Fibroblast of upper back skin (primary cell): ENCODE measurements around the gene SNW1.
A peak's percentile ranks its signal among the peaks of the same experiment; 100 is the strongest.
"Not testable (repeated sequence)": the region's sequence is repeated elsewhere in the genome, so short reads cannot be mapped to it uniquely, and the experiment has no call there.

Experiments used
- DNase-seq: peaks from one replicate; pipeline ENCODE4 v3.0.0-alpha.2; 2013

The SNW1 gene

DNA sequence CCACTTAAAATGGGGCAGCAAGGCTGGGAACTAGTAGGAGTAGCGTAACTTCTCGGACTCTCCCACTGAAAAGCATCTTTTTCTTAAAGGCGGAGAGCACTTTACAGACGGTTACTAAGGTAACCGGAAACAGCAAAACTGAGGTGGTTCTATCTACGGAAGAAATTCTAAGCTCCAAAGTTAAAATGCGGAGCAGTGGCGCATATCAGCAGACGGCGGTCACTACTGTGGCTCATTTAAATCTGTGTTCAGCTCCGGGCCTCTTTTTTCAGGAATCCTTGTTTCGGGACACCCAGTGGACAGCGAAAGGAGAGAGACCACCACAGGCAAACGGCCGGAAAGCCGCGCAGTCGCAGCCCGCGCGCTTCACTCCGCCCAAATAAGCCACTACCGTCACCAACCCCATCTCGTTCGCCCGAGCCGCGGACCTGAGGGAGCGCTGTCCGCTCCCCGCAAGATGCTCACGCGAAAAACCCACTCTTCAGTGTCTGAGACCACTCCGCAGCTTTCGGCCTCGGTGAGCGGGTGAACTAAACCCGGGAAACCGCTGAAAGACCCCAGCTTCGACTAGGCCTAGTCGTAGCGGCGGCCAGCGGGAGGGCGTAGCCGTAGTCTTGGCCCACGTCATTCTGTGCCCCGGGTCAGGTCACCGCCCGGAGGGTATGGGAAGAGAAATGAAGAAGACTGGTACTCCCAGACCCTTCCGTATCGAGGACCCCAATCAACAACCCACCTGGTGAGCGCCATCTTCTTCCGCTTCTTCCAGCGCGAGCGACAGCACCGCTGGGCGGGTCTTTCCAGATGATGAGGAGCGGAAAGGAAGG, at the start of gene SNW1:
Gene SNW1, minus strand, starts transcription at position 776 of the 824 bp plus-strand sequence. Its CDS starts 29 bp downstream, at position 747.
- DNase-seq, result peak; percentile 93

DNA sequence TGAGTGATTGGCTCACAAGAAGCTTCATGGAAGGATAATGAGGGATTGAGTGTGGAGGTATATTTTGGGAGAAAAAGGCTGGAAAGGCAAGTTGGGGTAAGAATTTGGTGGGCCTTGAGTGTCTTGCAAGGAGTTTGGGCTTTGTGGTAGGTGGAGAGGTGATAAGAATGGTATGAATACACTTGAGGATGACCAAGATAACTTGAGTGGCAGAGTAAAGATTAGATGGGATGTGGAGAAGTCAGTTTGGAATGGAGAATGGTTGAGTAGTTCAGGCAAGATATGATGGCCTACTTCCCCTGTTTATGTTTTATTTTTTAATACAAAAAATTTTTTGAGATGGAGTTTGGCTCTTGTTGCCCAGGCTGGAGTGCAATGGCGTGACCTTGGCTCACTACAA, 48.1 kb upstream of the SNW1 start:
- DNase-seq, result no peak

DNA sequence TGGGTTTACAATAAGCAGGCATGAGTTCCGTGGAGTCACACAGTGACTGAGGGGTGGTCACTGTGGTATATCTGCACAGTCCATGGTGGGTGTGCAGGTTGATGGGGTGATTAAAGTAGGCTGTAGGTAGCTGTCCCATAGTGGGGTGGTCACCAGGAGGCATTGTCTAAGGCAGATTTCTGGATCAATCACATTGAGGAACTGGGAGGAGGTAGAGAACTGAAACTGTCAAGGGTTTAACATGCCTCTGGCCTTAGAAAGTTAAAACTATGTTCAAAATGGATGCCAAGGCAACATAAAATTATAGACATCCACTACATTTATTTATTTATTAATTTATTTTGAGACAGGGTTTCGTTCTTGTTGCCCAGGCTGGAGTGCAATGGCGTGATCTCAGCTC, 47.3 kb upstream of the SNW1 start:
- no peak for DNase-seq

DNA sequence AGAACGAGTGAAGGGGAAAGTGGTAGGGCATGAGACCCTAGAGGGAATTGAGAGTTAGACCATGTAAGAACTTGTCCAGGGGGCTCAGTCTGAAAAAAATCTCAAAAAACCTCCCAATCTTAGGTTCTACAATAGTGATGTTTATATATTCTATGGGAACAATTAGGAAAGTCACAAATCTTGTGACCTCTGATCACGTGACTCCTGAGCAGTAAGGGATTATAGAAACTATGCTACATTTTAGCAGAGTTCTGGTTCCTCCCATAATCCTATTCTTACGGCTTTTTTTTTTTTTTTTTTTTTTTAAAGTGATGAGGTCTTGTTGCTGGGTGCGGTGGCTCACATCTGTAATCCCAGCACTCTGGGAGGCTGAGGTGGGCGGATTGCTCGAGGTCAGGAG, 44.8 kb upstream of the SNW1 start:
- no peak for DNase-seq

DNA sequence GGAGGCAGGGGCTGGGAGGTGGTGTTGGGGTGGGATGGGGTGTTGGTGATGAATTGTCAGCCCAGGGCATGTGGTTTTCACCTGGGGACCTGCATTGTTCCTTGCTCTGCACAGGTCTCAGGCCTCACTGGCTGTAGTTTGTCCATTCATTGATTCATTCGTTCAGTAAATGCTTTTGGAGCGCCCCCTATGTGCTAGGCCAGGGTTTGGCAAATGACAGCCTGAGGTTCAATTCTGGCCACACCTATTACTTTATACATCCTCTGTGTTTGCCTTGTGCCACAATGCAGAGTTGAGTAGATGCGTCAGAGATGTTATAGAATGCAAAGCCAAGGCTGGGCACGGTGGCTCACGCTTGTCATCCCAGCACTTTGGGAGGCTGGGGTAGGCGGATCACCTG, 43.6 kb upstream of the SNW1 start:
- no peak for DNase-seq

DNA sequence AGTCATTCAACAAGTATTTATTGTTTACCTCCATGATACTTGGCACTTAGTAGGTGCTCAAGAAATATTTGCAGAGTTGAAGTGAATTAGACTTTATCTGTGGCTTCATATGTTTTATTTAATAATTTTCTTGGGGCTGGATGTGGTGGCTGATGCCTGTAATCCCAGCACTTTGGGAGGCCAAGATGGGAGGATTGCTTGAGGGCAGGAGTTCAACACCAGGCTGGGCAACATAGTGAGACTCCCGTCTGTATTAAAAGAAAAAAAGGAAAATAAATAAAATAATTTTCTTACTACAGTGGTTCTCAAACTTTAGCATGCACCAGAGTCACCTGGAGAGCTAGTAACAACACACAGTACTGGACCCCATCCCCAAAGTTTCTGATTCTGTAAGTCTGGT, 39.9 kb upstream of the SNW1 start:
- DNase-seq, result no peak

DNA sequence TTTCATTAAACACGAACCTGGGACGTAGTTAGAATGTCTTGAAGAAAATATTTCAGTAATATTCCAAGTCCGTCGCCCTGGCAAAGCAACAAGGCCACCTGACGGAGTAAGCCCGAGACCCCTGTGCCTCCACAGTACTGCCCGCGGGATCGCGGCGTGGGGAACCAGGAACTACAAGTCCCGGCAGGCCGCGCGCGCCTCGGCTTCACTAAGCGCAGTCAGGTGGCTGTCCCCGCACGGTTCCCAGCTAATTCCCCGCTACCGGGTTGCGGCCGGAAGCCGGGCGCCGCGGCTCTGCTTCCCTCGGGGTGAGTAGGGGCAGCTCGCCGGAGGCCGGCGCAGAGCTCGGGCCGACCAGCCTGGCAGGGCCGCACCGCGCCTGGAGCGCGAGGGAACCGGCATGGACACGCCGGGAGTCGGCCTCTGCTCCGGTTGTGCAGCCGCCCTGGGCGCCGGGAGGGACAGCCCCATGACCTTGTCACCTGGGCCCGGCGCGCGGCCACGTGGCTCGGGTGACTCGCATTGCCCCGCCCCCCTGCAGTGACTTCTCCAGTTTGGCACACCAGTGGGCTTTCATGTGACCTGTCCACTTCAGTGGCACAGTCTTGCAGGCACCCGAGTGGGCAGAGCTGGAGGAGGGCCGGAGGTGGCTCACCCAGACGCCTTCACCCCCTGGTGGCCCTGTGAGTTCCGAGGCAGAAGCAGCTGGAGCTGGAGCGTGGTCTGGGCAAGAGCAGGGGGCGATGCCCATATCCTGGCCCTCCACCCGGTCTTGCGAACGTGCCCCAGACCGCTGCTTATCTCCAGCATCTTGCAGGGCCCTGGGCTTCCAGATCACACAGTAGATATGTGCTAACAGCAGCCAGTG, 39.1 kb upstream of the SNW1 start, which contains the start of gene ADCK1:
Gene ADCK1, plus strand, starts transcription at position 247 of the 868 bp plus-strand sequence. CDS start 18,870 bp downstream, outside the sequence.
- DNase-seq, result peak; percentile 68

DNA sequence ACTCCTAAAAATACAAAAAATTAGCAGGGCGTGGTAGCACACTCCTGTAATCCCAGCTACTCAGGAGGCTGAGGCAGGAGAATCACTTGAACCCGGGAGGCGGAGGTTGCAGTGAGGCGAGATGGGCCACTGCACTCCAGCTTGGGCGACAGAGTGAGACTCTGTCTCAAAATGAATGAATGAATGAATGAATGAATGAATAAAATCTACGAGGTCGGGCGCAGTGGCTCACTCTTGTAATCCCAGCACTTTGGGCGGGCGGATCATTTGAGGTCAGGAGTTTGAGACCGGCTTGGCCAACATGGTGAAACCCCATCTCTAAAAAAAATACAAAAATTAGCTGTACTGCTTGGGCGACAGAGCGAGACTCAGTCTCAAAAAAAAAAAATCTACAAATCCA, 38.5 kb upstream of the SNW1 start:
- DNase-seq, result not testable (repeated sequence)

DNA sequence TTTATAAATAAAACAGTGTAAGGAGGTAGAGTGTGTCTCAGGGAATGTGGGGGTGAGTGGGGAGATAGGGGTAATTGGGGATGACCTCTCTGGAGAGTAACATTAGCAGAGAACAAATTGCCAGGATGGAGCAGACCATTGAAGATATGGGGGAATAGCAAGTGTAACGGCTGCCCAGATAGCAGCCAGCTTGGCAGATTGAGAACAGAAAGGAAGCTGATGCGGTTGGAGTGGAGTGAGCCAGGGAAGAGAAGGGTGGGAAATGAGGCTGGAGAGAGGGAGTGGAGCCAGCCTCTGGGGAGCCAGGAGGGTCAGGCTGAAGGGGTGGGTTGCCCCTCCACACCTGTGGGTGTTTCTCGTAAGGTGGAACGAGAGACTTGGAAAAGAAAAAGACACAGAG, 33.4 kb upstream of the SNW1 start:
- no peak for DNase-seq

DNA sequence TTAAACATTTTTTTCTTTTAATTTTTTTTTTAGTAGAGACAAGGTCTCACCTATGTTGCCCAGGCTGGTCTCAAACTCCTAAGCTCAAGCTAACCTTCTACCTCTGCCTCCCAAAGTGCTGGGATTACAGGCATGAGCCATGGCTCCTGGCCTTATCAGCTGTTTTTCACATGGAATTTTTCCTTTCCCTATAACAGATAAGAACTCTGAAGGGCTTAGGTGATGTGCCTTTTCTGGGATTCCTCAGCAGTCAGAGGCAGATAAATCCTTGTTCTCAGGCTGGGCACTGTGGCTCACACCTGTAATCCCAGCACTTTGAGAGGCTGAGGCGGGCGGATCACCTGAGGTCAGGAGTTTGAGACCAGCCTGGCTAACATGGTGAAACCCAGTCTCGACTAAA, 32.3 kb upstream of the SNW1 start:
- not testable (repeated sequence) for DNase-seq

DNA sequence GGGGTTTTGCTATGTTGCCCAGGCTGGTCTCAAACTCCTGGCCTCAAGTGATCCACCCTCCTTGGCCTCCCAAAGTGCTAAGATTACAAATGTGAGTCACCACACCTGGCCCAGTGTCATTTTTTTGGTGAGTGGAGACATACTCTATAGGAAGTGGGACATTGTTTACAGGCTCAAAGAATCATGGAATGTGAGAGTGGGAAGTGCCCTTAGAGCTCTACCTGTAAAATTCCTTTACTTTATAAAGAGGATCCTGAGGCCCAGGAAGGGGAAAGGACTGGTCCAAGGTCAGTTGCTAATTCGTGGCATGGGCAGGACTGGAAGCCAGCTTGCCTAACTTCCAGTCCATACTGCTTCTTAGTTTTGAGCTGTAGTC, 30.3 kb upstream of the SNW1 start:
- DNase-seq, result no peak

DNA sequence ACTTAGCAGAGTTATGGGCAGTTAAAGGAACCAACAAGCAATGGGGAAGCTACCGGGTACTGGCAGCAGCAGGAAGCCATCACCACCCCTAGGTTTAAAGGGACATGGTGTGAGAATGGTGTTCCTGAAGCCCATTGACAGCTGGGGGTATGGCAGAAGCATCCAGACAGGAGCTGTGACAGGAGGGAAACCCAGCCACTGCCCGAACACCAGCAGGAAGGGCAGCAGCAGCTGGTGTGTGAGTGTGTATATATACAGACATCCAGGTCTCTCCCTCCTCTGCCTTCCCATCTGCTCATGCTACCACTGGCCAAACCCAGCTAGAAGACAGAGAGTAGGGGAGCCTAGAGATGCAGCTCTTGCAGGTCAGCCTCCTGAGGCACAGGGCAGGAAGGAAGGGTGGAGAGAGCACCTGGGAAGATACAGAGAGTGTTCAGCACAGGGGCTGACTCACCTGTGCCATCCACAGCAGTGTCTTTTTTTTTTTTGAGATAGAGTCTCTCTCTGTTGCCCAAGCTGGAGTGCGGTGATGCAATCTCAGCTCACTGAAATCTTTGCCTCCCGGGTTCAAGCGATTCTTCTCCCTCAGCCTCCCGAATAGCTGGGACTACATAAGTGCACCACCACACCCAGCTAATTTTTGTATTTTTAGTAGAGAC, 29.7 kb upstream of the SNW1 start:
- DNase-seq, result no peak

DNA sequence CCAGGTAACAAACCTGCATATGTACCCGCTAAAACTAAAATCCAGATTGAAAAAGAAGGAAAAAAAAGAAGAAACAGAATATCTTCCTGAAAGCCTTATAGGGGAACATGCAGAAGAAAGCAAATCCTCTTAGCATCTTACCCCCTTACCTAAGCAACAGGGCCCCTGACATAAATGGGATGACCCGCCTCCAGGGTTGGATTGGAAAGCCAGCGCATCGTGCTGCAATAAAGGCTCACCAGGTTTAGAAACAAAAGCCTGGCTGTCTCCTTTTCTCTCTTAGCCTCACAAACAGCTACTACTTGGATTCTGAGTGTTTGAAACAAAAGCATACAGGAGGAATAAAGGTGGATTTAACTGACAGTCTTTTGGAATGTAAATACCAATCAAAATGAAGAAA, 25.2 kb upstream of the SNW1 start:
- no peak for DNase-seq

DNA sequence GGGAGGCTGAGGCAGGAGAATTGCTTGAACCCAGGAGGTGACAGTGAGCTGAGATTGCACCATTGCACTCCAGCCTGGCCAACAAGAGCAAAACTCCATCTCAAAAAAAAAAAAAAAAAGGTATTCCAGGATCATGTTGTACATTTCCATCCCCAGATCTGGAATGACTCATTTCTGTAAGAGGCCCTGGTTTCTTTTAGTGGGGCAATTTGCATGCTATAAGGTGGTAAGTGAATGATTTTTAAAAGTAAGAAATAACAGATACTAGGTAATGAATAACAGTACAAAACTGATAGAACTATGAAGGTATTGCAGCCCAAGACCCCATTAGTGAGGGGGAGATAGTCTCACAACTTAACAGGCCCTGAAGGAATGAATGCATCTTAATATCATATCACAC, 21.2 kb upstream of the SNW1 start:
- no peak for DNase-seq

DNA sequence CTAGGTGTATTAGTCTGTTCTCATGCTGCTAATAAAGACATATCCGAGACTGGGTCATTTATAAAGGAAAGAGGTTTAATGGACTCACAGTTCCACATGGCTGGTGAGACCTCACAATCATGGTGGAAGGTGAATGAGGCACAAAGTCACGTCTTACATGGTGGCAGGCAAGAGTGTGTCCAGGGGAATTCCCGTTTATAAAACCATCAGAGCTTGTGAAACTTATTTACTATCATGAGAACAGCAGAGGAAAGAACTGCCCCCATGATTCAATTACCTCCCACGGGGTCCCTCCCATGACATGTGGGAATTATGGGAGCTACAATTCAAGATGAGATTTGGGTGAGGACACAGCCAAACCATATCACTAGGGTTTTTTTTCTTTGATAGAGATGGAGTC, 13.0 kb upstream of the SNW1 start:
- DNase-seq, result not testable (repeated sequence)

DNA sequence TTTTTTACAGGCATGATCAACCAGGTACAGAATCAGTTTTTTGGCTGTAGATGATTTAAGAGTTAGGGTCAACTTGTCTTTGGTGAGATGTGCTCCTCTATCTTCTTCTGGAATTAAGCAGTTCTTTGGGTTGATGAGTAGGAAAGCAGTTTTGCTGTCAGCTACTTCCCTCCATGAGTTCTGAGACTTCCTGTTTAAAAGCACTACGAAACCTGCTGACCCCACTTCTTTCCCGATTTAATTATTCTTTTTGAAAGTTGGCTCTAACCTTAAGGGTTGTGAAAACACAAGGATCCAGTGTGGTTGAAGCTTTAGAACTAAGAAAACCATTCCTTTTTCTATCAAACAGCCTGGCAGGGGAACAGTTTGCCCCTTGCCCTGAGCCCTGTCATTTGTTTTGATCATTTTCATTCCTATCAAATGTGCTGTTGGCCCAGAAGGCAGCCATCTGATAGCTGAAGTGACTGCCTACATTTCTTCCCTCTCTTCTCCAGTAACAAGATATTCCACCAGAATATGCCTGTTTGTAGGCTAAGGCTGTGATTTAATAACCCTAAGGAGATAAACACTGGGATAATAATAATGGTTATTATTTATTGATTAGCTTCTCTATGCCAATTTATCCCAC, 7.6 kb upstream of the SNW1 start:
- DNase-seq, result not testable (repeated sequence)

DNA sequence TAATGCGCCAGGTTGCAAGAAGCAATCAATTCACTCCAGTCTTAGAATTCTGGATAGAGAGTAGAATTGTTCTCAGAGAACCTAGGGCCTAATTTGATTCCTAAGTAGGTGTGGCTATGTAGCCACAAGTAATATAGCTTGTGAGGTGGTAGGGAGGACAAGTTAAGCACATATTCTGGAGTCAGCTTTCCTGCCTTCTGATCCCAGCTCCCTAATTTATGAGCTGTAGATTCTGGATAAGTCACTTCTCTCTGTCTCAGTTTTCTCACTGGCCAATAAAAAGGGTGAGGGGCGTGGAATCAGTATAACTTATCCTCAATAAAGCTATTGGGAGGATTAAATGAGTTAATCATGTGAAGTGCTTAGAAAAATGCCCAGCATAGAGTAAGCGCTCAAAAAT, 3.0 kb upstream of the SNW1 start:
- no peak for DNase-seq

DNA sequence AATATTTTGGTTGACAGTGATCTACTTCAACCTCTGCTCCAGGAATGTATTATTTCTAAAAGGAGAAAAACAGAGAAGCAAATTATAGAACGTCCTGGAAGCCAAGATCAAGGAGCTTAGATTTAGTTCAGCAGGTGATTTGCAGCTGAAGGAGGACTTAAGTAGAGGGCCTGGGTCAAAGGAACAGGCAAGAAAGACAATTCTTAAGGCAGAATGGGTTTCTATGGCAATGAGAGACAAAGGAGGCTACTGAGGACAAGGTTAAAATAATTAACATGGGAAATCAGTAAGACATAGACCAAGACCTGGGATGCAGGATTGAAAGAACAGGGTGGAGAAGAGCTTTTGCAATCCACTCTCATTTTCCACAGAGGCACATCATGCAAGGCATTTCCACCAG, 2.4 kb upstream of the SNW1 start:
- DNase-seq, result no peak

DNA sequence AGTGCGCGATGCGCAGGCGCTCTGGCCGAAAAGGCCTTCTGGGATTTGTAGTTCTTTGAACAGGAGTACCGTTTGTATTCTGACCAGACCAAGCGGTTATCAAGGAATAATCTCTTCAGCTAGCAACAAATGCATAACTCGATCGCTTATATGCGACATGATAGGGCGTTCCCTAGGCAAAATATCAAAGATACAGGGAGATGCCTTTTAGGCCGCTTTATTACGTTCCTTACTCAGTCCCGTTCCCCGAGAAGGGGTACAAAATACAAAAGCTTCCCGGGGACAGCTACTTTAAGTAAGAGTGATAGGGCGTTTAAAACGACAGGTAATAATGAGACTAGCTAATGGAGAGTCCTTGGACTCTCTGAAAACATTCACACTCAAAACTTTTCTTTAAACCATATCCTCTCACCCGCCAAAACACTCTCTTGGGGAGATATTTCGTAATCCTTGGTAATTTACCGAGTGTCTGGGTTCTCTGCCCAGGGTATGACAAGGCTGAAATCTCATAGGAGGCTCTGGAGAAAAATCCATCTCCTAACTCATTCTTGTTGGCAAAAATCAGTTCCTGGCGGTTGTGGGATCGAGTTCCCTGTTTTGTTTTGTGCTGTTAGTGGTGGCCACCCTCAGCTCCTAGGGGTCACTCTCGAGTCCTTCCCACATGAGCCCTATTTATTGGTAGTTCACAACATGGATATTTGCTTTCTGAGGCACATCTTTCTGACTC, 412 bp upstream of the SNW1 start:
- DNase-seq, result peak; percentile 64

DNA sequence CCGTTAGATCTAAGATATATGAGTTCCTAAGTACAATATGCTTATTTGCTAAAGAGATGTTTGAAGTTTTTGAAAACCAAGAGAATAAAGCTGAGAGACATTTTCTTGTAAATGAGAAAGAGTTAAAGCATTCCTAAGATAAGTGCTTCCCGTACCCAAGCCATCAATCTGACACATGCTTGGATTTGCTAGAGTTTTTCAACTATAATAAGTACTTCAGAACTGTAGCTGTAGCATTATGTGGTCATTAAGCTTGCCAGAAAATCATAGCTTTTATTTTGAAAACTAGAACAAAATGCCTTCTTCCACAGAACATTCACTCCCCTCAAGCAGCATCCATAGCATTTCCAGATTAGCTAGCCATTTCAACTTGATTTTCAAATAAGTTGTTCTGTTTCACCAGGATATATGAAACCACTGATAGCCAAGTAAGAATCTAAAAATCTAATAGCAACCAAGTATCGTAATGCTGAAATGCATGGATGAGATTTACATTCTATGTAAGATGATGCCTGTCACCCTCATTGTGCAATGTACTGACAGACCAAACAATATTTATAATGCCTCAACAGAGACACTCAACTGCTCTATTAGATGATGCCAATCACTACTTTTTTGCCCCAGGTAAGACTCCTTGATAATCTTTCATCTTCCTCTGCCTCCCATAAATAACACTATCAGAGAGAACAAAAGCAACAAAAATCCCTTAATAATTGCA, 8.0 kb downstream of the SNW1 start:
- DNase-seq, result no peak

DNA sequence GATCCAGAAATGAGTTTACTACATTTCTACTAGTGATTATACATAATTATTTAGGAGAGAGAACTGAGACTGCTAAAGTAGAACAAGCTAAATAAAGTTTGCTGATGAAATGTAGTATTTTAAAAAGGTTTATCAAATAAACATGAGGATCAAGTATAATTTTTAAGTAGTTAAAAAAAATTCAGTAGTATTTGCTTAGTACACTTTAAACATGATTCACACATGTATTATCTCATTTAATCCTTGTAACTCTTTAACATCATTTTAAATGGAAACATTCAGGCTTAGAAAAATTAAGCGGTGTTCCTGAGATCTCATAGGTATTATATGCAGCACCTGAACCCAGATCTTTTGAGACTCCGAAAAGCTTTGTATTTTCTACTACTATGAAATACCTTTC, 8.7 kb downstream of the SNW1 start:
- no peak for DNase-seq

DNA sequence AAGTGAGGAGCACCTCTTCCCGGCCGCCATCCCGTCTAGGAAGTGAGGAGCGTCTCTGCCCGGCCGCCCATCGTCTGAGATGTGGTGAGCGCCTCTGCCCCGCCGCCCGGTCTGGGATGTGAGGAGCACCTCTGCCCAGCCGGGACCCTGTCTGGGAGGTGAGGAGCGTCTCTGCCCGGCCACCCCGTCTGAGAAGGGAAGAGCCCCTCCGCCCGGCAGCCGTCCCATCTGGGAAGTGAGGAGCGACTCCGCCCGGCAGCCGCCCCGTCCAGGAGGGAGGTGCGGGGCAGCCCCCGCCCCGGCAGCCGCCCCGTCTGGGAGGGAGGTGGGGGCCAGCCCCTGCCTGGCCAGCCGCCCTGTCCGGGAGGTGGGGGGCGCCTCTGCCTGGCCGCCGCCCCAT, 13.5 kb downstream of the SNW1 start:
- DNase-seq, result not testable (repeated sequence)
